ENCODE measurements around the gene TLE4.

Gene TLE4

GRCh38 chr9:79665931-79666330, 94.2 kb downstream of the TLE4 start:
- no peak for DNase-seq

- no peak for DNase-seq
Observed at GRCh38 chr9:79667120-79667519, 95.4 kb downstream of the TLE4 start.

- DNase-seq, result no peak
Observed at GRCh38 chr9:79667817-79668436, 96.2 kb downstream of the TLE4 start.

- DNase-seq, result no peak
Observed at GRCh38 chr9:79668956-79669355, 97.2 kb downstream of the TLE4 start.

GRCh38 chr9:79670269-79670961, 98.7 kb downstream of the TLE4 start:
- DNase-seq, result no peak

GRCh38 chr9:79671558-79671957, 99.8 kb downstream of the TLE4 start:
- DNase-seq, result no peak

- DNase-seq, result no peak
Observed at GRCh38 chr9:79672236-79672635, 100.5 kb downstream of the TLE4 start.

GRCh38 chr9:79672891-79673290, 101.1 kb downstream of the TLE4 start:
- no peak for DNase-seq

GRCh38 chr9:79673614-79674013, 101.8 kb downstream of the TLE4 start:
- DNase-seq, result no peak

- no peak for DNase-seq
Observed at GRCh38 chr9:79674052-79674777, 102.5 kb downstream of the TLE4 start.

GRCh38 chr9:79681576-79681975, 109.8 kb downstream of the TLE4 start:
- DNase-seq, result no peak

GRCh38 chr9:79682076-79682736, 110.4 kb downstream of the TLE4 start:
- no peak for DNase-seq

- DNase-seq, result no peak
Observed at GRCh38 chr9:79684059-79684458, 112.3 kb downstream of the TLE4 start.

GRCh38 chr9:79684711-79685575, 113.2 kb downstream of the TLE4 start:
- DNase-seq, result no peak

- DNase-seq, result no peak
Observed at GRCh38 chr9:79685577-79685976, 113.8 kb downstream of the TLE4 start.

GRCh38 chr9:79686381-79687130, 114.8 kb downstream of the TLE4 start:
- DNase-seq, result no peak

- DNase-seq, result no peak
Observed at GRCh38 chr9:79687131-79687447, 115.3 kb downstream of the TLE4 start.

- no peak for DNase-seq
Observed at GRCh38 chr9:79688363-79688762, 116.6 kb downstream of the TLE4 start.

- DNase-seq, result no peak
Observed at GRCh38 chr9:79689576-79689975, 117.8 kb downstream of the TLE4 start.

GRCh38 chr9:79691496-79691895, 119.7 kb downstream of the TLE4 start:
- DNase-seq, result no peak

- no peak for DNase-seq
Observed at GRCh38 chr9:79692857-79693571, 121.2 kb downstream of the TLE4 start.

All from RPMI8226 (cell line).